IPS DF 6.9 (cell line): Measurements from ENCODE around the gene IGFN1.
A peak's percentile ranks its signal among the peaks of the same experiment; 100 is the strongest.
"Not testable (repeated sequence)": the region's sequence is repeated elsewhere in the genome, so short reads cannot be mapped to it uniquely, and the experiment has no call there.

Experiments
- DNase-seq: peaks from one replicate; pipeline ENCODE4 v3.0.0-alpha.2; 2013; ENCODE audit warnings: low read depth, low spot score
- H3K27ac ChIP-seq: one replicate; pipeline ENCODE4 v1.5.1; 2013; ENCODE audit warnings: low read length, control low read depth
- H3K27me3 ChIP-seq: 2 replicates; pipeline ENCODE4 v1.6.1; 2013; ENCODE audit warnings: mild to moderate bottlenecking, low read length; ENCODE audit not compliant: control insufficient read depth, insufficient read depth
- H3K36me3 ChIP-seq: 2 replicates; pipeline ENCODE4 v1.6.1; 2013; ENCODE audit warnings: low read length; ENCODE audit not compliant: control insufficient read depth, insufficient read depth
- H3K4me1 ChIP-seq: 2 replicates; pipeline ENCODE4 v1.6.1; 2013; ENCODE audit warnings: low read length; ENCODE audit not compliant: control insufficient read depth, insufficient read depth
- H3K4me3 ChIP-seq: 2 replicates; pipeline ENCODE4 v1.5.1; 2013; ENCODE audit warnings: mild to moderate bottlenecking, low read length
- H3K9me3 ChIP-seq: 2 replicates; pipeline ENCODE4 v1.6.1; 2013; ENCODE audit warnings: low read length, inconsistent platforms; ENCODE audit not compliant: control insufficient read depth, insufficient read depth
- WGBS: extraction: QIAGEN DNeasy Blood & Tissue Kit; methylation state at CpG from one replicate; pipeline ENCODE4 v1.1.7; 2013; ENCODE audit warnings: mixed read lengths, missing lambda C conversion rate; ENCODE audit not compliant: insufficient read length, insufficient coverage; 5-methylcytosine and 5-hydroxymethylcytosine counted together

Gene IGFN1

DNA sequence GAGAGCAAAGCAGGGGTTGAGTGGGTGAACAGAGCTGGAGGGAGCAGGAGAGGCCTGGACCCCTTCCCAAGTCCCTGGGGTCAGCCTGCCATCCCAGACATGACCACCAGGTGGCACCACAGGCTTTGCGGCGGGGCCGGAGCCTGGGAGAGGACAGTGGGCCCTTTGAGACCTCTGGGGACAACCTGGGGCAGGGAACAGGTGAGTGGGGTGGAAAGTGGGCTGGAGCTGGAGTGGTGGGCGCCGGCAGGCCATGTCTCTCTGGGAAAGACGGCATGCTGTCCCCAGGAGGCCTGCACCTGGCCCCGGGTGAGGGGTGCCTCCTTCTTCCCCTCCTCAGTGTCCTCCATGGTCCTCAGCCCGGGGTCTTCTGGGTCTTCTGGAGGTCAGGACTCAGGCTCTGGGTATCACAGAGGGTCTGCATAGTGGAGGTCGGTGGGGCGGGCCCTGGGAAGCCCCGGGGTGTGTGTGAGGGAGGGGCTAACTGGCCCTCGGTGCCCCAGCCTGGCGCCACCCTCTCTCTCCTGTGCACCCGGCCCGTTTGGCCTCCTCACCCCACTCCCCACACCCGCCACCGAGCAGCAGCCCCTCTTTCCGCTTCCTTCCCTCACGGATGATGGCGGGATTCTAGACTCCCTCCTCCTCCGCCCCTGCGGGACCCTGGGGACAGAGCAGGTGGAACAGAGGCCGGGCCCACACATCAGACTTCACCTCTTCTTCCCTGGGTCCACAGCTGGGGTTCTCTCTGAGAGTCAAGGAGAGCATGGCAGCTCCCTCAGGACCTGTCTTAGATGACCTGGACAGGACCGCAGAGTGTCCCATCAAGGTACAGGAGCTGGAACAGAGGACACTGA, 64.2 kb downstream of the IGFN1 start:
- no peaks in the 10 kb centered on the region for H3K36me3 ChIP-seq
- H3K27ac ChIP-seq, result no peak overlapping the region
- H3K4me1 ChIP-seq, result peaks cover 1% of the 10 kb centered on the region; the same call in 1 of the 2 replicates
- no peaks in the 10 kb centered on the region for H3K27me3 ChIP-seq
- no peak overlapping the region for H3K4me3 ChIP-seq
- H3K9me3 ChIP-seq, result no peaks in the 10 kb centered on the region
- DNase-seq, result no peak
- no CpG with 5 or more reads among the region's 24 CpGs for WGBS

DNA sequence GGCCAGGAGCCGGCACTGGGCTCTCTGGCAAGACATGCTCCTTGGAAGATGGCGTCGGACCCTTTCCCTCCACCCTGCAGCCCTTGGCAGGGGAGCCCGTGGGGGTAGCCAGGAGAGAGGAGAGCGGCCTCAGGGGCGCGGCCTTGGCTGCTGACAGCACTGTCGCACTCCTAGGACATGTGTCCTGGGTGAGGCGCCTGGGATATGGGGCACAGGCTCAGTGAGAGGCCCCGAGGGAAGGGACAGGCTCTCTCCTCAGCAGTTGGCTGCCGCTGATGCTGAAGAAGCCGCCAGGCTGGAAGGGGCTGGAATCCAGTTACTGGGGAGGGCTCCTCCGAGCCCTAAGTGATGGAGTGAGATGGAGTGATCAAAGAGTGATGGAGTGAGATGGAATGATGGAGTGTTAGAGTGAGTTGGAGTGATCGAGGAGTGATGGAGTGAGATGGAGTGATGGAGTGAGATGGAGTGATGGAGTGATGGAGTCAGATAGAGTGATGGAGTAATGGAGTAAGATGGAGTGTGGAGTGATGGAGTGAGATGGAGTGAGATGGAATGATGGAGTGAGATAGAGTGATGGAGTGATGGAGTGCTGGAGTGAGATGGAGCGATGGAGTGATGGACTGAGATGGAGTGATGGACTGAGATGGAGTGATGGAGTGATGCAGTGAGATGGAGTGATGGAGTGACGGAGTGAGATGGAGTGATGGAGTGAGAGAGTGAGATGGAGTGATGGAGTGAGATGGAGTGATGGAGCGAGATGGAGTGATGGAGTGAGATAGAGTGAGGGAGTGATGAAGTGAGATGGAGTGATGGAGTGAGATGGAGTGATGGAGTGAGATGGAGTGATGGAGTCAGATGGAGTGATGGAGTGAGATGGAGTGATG, 65.1 kb downstream of the IGFN1 start:
- peaks cover 1% of the 10 kb centered on the region; the same call in 1 of the 2 replicates for H3K4me1 ChIP-seq
- H3K36me3 ChIP-seq, result no peaks in the 10 kb centered on the region
- H3K4me3 ChIP-seq, result no peak overlapping the region
- 100% methylated on average over 4 of the region's 17 CpGs for WGBS
- DNase-seq, result no peak
- H3K27ac ChIP-seq, result no peak overlapping the region
- no peaks in the 10 kb centered on the region for H3K9me3 ChIP-seq
- H3K27me3 ChIP-seq, result no peaks in the 10 kb centered on the region

DNA sequence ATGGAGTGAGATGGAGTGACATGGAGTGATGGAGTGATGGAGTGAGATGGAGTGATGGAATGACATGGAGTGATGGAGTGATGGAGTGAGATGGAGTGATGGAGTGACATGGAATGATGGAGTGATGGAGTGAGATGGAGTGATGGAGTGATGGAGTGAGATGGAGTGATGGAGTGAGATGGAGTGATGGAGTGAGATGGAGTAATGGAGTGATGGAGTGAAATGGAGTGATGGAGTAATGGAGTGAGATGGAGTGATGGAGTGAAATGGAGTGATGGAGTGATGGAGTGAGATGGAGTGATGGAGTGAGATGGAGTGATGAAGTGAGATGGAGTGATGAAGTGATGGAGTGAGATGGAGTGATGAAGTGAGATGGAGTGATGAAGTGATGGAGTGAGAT, 67.5 kb downstream of the IGFN1 start:
- H3K36me3 ChIP-seq, H3K27ac ChIP-seq, H3K9me3 ChIP-seq, H3K4me3 ChIP-seq, H3K4me1 ChIP-seq, H3K27me3 ChIP-seq, DNase-seq: not testable (repeated sequence)

DNA sequence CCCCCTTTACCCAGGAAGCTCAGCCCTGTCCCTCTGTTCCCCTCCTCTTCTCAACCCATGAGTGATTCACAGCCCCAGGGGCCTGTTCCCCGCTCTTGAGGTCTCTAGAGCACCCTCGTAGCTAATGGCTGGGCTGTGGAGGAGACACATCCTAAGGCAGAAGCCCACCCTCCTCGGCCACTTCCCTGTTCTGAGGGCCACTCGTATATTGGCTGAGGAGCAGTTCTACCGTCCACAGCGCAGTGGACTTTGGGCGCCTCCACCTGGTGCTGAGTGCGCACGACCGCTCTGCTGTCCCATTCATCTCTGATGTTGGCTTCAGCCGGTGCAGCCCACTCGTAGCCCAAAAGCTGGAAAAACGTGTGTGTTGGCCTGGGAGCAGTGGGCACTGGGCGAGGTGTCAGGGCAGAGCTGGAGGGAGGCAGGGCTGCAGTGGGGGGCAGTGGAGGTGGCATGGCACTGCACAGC, 68.2 kb downstream of the IGFN1 start:
- H3K4me1 ChIP-seq, result peaks cover 1% of the 10 kb centered on the region; the same call in 1 of the 2 replicates
- no peaks in the 10 kb centered on the region for H3K27me3 ChIP-seq
- no CpG with 5 or more reads among the region's 14 CpGs for WGBS
- no peak for DNase-seq
- H3K36me3 ChIP-seq, result no peaks in the 10 kb centered on the region
- H3K9me3 ChIP-seq, result no peaks in the 10 kb centered on the region
- no peak overlapping the region for H3K4me3 ChIP-seq
- no peak overlapping the region for H3K27ac ChIP-seq

DNA sequence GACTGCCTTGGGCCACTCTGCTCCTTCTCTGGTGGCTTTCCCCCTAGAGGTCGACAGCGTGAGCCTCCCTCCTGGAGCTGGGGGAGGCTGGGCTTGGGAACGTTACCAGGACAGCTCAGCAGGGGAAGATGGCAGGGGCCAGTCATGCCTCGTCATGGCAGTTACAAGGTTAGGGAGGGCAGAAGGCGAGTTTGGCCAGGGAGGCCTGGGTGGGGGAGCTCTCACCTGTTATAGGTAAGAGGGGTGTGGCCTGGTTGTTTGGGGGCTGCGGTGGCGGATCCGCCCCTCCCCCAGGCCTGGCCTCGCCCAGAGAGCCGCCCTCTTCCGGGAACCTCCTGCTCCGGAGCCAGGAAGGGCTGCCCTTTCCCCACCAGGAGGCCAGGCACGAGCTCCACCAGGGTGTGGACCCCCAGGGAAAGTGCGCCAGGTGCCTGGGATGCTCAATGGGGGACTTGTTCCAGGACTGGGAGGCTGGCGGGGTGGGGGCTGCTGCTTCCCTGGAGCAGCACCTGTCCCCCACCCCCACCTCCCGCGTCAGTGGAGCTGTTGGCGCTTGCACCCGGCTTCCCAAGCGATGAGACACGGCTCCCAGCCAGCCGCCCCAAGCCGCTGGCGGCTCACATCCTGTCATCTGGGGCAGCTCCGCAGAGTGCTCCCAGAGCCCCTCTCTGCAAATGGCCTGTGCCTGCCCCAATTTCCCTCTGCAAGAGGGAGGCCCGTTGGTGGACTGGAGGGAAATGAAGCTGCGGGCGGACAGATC, 69.0 kb downstream of the IGFN1 start:
- no CpG with 5 or more reads among the region's 28 CpGs for WGBS
- H3K27ac ChIP-seq, result no peak overlapping the region
- no peaks in the 10 kb centered on the region for H3K27me3 ChIP-seq
- peaks cover 1% of the 10 kb centered on the region; the same call in 1 of the 2 replicates for H3K4me1 ChIP-seq
- H3K4me3 ChIP-seq, result peak overlapping the region; percentile 43; the same call in 1 of the 2 replicates
- H3K36me3 ChIP-seq, result no peaks in the 10 kb centered on the region
- DNase-seq, result no peak
- H3K9me3 ChIP-seq, result no peaks in the 10 kb centered on the region

DNA sequence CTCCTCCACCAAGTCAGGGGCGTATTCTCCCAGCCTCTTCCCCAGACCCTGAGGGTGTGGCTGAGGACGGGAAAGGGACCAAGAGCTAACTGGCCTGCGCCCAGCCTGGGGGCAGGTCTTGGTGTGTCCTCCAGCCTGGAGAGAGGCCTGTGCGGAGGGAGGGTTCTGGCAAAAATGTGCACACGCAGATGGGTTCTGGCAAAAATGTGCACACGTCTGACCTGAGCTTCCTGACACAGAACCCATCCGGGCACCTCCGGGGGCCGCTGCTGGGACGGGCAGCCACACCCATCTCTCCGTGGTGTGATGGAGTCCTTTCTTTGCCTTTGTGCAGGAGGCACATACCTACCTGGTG, 69.6 kb downstream of the IGFN1 start:
- WGBS, result no CpG with 5 or more reads among the region's 11 CpGs
- Histone ChIP-seq H3K36me3 (no peaks in the 10 kb centered on the region), H3K4me1 (peaks cover 1% of the 10 kb centered on the region; the same call in 1 of the 2 replicates), H3K27ac (no peak overlapping the region), H3K27me3 (no peaks in the 10 kb centered on the region), H3K4me3 (peak overlapping the region; percentile 43; the same call in 1 of the 2 replicates), H3K9me3 (no peaks in the 10 kb centered on the region)
- no peak for DNase-seq

DNA sequence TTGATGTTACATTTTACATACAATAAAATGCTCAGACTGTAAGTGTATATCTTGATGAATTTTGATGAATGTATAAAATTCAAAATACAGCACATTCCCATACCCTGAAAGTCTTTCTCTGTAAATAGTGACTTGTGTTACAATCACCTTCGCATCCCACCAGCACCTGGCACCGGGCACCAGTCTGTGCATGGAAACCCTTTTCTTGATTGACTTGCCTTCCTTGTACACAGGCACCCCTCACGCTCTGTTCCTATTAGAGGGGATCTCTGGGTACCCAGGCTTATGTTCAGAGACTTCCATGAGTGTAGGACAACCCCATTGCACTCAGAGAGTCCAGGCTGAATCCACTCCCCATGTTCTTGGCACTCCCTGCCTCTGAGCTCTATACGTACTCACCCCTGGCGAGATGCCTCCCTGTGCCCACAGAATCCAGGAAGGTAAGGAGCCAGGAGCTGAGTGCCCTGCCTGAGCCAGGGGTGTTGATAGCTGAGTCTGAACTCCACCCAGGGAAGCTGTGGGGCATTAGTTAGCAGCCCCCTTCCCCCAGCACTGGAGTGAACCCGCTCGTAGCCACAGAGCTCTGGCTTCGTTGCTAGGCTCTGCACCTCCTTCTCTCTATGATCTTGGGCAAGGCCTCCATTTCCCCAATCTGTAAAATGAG, 70.2 kb downstream of the IGFN1 start:
- Histone ChIP-seq H3K27me3 (no peaks in the 10 kb centered on the region), H3K9me3 (no peaks in the 10 kb centered on the region), H3K27ac (no peak overlapping the region), H3K4me1 (peaks cover 1% of the 10 kb centered on the region; the same call in 1 of the 2 replicates), H3K36me3 (no peaks in the 10 kb centered on the region), H3K4me3 (no peak overlapping the region)
- DNase-seq, result no peak
- no CpG with 5 or more reads among the region's 8 CpGs for WGBS

DNA sequence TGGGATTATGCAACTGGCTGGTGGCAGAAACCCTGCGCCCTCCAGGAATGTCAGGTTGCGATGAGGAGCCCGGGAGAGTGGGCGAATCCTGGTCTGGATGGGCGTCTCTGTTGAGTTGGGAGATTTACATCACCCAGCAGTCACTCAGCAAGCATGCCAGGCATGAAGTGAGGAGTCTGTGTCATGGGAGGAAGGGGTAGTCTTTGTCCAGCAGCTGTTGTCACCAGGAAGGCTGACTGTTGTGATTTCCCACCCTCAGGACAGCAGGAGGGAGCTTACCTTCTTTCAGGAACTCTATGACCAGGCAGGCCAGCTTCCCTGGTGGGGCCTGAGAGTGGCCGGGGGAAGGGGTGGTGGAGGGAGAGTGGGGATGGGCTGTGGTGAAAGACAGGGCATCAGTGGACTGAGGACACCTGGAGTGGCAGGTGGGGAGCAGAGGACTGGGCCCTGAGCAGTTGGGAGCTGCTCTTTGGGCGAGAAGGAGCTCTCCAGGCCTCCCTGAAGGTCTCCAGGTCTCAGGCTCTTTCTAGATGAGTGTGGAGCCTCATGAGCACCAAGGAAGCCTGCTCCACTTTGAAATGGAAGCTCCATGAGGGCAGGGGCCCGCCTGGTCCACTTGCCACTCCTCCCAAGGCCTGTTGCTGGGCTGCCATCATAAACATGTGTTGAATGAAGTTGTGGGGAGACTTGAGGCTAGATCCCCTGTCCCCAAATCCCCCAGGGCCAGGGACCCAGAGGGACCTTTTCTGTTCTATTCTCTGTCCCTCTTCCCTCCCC, 71.3 kb downstream of the IGFN1 start:
- H3K4me1 ChIP-seq, result peaks cover 1% of the 10 kb centered on the region; the same call in 1 of the 2 replicates
- no peak overlapping the region for H3K4me3 ChIP-seq
- DNase-seq, result no peak
- no CpG with 5 or more reads among the region's 8 CpGs for WGBS
- H3K27me3 ChIP-seq, result no peaks in the 10 kb centered on the region
- H3K36me3 ChIP-seq, result no peaks in the 10 kb centered on the region
- no peak overlapping the region for H3K27ac ChIP-seq
- no peaks in the 10 kb centered on the region for H3K9me3 ChIP-seq

DNA sequence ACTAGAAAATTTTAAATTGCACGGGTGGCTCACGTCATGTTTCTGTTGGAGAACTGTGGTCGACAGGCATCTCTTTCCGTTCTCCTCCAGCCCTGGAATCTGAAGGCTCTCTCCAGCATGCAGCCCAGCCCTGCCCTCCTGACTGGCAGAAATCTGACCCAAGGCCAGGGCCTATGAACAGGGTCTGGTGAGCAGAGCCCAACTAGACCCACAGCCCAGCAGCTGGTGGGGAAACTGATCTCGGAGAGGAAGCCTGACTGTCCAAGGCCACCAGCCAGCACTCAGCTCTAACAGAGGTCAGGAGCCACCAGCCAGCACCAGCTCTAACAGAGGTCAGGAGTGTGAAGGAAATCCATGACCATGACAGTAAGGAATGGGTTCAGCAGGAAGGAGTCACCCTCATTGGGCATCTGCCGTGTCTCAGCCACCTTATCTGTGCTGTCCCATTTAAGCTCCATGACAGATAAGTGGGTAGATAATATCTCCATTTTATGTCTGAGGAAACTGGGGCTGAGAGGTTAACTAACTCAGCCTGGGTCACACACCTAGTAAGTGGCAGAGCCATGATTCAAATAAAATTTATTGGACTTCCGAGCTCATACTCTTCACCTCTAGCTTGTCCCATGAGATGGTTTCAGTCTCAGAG, 72.5 kb downstream of the IGFN1 start:
- no peaks in the 10 kb centered on the region for H3K36me3 ChIP-seq
- no CpG with 5 or more reads among the region's 7 CpGs for WGBS
- H3K9me3 ChIP-seq, result no peaks in the 10 kb centered on the region
- no peak for DNase-seq
- H3K4me3 ChIP-seq, result no peak overlapping the region
- no peak overlapping the region for H3K27ac ChIP-seq
- no peaks in the 10 kb centered on the region for H3K27me3 ChIP-seq
- peaks cover 1% of the 10 kb centered on the region; the same call in 1 of the 2 replicates for H3K4me1 ChIP-seq
